Coronary artery (tissue), 2 donors: ENCODE data around the gene PLXNA4.

Experiments
- DNase-seq: peaks from one replicate; pipeline ENCODE4 v3.0.0-alpha.2; 2017; ENCODE audit warnings: low spot score
- H3K27ac ChIP-seq, 2 donors: fragments of 200-600 bp; sonication (generic); one replicate each; pipeline ENCODE4 v1.5.1; 2016 to 2019
- H3K4me3 ChIP-seq: fragments of 200-600 bp; sonication (generic); 2 replicates; pipeline ENCODE4 v1.5.1; 2016; ENCODE audit warnings: mild to moderate bottlenecking, moderate library complexity
- TF ChIP-seq, protein P1 (sequence below): fragments of 200-600 bp; sonication (generic); IDR thresholded peaks from one replicate; pipeline ENCODE4 v1.5.1; 2019; ENCODE audit warnings: antibody characterized with exemption

Gene PLXNA4

DNA sequence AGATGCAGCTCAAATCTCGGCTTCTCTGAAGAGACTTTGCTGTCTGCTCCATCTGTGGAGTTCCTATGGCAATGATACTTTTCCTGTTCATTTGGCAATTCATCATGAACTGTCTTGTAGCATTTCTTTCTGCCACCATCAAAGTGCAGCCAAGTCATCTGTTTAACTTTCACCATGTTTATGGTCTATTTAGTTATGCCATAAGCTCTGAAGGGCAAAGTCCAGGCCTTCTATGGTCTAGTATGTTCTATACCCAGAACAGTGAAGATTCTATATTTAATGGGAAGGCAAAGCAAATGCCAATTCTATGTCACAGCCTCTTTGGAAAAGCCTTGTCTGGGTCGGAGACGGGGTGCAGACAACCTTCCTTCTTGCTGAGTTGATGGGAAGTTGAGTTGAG, 472.6 kb downstream of the PLXNA4 start:
- Histone ChIP-seq H3K27ac (no peak overlapping the region), H3K4me3 (no peak overlapping the region)
- TF ChIP-seq, protein P1, sequence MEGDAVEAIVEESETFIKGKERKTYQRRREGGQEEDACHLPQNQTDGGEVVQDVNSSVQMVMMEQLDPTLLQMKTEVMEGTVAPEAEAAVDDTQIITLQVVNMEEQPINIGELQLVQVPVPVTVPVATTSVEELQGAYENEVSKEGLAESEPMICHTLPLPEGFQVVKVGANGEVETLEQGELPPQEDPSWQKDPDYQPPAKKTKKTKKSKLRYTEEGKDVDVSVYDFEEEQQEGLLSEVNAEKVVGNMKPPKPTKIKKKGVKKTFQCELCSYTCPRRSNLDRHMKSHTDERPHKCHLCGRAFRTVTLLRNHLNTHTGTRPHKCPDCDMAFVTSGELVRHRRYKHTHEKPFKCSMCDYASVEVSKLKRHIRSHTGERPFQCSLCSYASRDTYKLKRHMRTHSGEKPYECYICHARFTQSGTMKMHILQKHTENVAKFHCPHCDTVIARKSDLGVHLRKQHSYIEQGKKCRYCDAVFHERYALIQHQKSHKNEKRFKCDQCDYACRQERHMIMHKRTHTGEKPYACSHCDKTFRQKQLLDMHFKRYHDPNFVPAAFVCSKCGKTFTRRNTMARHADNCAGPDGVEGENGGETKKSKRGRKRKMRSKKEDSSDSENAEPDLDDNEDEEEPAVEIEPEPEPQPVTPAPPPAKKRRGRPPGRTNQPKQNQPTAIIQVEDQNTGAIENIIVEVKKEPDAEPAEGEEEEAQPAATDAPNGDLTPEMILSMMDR: no peak
- DNase-seq: no peak

DNA sequence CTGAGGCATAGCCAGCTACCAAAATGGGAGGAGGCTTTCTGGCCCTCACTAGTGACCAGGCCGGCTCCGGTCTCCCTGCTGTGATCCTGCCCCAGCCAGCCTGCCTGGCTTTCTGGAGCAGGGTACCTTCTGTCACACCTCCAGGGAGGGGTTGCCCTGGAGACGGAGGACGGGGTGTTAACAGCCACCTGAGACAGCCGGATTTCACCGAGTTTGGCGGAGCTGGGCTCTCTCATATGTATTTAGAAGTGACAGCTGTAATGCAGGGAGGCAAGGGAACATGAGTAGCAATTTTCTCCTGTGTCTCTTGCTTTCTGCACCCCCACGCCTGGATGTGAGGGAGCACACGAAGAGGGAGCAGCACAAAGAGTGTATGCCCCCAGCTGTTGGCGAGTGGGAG, 473.3 kb downstream of the PLXNA4 start:
- Histone ChIP-seq H3K4me3 (no peak overlapping the region), H3K27ac (no peak overlapping the region)
- DNase-seq: no peak
- TF ChIP-seq, protein P1: no peak

DNA sequence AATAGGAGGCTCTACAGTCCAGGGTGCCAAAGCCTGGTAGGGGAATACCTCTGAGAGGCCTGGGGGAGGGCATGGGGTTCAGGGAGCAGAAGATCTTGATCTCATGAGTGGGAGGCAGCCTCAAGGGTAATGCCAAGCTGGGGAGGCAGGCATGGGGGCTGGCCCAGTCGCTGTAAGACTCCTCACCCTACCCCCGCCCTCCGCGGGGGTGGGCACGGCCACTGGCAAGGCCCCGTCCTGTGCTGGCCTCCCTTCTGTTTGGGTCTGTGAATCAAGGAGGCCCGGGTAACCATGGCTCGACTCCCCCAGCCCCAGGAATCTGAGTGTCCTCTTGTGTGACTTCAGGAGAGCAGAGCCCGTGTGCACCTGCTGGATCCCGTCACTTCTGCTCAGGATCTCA, 473.9 kb downstream of the PLXNA4 start:
- Histone ChIP-seq H3K4me3 (no peak overlapping the region), H3K27ac (no peak overlapping the region)
- TF ChIP-seq, protein P1: no peak
- DNase-seq: no peak

DNA sequence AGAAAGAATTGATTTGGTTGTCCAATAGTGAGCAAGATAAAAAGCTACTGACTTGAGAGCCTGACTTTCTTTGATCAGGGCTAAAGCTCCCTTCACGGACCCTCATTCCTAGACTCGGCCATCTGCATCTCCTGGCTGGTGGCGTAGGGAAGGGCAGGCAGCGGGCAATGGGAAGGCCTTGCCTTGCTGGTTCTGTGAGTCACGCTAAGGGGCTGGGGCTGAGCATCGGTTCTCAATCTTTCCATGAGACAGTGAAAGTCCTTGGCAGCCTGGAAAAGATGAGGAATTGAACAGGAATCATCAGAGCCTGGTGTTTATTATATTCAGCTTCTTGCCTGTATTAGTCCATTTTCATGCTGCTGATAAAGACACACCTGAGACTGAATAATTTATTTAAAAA, 475.3 kb downstream of the PLXNA4 start:
- TF ChIP-seq, protein P1: no peak

DNA sequence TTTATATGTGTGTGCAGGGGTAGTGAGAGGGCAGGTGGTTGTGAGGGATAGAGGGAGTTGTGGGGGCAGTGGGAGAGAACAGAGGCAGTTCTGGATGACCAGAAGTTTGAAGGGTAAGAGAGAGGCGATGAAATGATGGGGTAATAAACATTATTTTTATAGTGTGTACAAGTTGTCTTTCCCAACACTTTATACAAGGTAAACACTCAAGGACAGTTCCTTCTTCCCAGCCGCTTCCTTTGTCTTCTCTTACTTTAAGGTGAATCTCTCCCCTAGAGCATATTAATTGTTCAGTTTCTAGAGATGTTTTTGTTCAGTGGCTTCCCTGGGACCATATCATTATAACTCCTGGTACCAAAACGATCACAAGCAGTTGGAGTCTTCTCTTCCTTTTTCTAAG, 475.8 kb downstream of the PLXNA4 start:
- DNase-seq: no peak
- no peak overlapping the region for H3K4me3 ChIP-seq
- TF ChIP-seq, protein P1: no peak
- H3K27ac ChIP-seq: no peak overlapping the region

More for the DNA sequence above, 475.3 kb downstream of the PLXNA4 start:
- no peak for DNase-seq
- Histone ChIP-seq H3K27ac (no peak overlapping the region), H3K4me3 (no peak overlapping the region)

DNA sequence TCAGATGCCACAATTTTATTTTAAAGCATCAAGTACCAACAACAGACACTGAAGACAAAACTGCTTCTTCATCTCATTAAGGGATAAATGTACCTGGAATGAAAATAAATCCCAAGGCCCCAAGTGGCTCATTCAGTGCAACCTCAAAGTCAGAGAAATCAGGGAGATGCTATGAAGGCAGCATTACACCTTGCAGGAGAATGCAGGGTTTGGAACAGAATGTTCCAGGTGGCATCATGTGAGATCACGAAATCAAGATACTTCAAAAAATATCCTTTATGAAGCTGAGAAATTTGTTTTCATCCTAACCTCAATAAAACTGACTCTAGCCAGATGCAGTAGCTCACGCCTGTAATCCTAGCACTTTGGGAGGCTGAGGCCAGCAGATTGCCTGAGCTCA, 477.1 kb downstream of the PLXNA4 start:
- no peak for DNase-seq
- TF ChIP-seq, protein P1: no peak
- Histone ChIP-seq H3K27ac (no peak overlapping the region), H3K4me3 (no peak overlapping the region)

DNA sequence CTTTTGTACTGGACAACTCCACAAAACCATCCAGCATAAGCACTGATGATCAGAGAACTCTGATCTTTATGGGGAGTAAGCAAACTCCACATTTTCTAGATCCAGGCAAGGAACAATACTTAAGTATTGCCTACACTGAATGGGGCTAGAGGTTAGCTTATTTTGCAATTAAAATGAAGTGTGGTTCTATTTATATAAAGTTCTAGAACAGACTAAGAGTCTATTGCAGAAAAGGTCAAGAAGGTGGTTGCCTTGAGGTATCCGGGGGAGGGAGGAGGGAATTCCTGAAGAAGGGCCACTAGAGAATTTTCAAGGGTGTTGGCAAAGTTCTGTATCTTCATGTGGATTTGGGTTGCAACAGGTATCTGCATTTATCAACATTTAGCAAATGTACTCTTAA, 477.9 kb downstream of the PLXNA4 start:
- TF ChIP-seq, protein P1: no peak
- DNase-seq: no peak
- H3K27ac ChIP-seq: no peak overlapping the region
- H3K4me3 ChIP-seq: no peak overlapping the region
